LoVo (cell line): Measurements from ENCODE around the gene PTPRR.
A peak's percentile ranks its signal among the peaks of the same experiment; 100 is the strongest.
"Not testable (repeated sequence)": the region's sequence is repeated elsewhere in the genome, so short reads cannot be mapped to it uniquely, and the experiment has no call there.

Experiments used
- DNase-seq: peaks from one replicate; pipeline ENCODE4 v3.0.0-alpha.2; 2016; ENCODE audit warnings: low spot score

PTPRR gene

DNA sequence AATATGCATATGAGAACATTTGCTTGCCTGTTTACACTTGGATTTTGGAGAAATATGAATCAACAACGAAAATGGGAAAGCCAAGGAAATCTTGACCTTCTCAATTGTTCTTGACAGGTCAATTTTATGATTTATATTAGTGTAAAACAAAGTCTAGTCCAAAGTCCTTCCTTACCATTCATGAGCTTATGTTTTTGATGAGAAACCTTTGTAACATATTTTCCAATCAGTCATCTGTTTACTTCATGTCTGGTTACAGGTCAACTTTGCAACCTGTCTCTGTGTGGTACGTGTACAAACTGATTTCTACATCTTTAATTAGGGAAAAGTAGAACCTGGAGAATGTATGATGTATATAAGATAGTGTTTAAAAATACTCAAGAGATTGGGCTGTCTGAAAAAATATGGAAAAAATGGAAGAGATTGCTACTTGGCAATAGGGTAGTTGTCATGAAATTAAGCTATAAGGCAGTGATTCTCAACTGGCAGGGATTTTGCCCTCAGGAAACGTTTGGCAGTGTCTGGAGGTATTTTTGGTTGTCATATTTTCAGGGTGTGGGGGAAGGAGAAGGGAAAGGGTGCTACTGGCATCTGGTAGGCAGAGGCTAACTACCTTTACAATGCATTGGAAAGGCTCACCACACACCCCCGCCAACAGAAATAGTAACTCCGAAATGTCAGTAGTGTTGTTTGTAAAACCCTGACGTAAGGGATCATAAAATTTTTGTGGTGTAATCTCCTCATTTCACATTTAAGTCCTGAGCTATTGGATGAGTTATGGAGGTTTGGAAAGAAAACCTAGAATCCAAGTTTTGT is 172.9 kb downstream of the PTPRR start:
- DNase-seq = peak; percentile 38

- no peak for DNase-seq
Observed at GRCh38 chr12:70745048-70745447, 175.5 kb downstream of the PTPRR start.

- peak; percentile 62 for DNase-seq
Observed at GRCh38 chr12:70744178-70744577, 176.4 kb downstream of the PTPRR start.

- peak; percentile 78 for DNase-seq
Observed at GRCh38 chr12:70741256-70741655, 179.3 kb downstream of the PTPRR start.

- DNase-seq = no peak
Observed at GRCh38 chr12:70739756-70740155, 180.8 kb downstream of the PTPRR start.

DNA sequence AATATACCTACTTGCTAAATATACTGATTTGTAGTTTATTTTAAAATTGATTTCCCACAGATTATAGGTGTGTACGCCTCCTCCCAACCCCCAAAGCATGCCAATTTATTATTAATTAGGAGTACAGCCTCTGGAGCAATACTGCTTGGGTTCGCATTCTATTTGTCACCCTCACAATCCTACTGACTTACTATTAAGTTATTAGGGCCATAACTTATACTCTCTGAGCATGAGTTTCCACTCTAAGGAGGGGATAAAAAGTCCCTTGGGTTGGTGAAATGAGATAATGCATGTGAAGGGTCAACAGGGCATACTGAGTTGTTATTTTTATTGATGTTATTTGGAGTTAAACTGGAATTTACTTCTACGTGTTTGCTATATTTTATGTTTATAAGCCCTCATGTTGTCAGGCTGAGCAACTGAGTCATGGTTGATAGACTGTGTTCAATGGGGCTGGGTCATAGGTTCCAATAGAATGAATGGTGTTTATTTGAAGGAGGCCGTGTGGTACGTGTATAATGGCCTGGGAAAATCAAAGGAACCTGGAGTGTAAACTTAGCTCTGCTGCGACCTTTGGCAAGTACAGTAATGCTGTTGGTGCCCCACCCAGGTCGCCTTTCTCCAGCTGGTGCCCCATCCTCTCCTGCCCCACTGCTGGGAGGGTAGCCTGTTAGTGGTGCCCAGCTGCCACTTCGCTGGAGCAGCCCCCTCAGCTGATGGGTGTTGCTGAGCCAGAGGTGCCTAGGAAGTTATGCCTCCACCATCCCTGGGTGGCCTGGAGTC is 184.0 kb downstream of the PTPRR start:
- peak; percentile 50 for DNase-seq

- DNase-seq = not testable (repeated sequence)
Observed at GRCh38 chr12:70735197-70735596, 185.3 kb downstream of the PTPRR start.

DNA sequence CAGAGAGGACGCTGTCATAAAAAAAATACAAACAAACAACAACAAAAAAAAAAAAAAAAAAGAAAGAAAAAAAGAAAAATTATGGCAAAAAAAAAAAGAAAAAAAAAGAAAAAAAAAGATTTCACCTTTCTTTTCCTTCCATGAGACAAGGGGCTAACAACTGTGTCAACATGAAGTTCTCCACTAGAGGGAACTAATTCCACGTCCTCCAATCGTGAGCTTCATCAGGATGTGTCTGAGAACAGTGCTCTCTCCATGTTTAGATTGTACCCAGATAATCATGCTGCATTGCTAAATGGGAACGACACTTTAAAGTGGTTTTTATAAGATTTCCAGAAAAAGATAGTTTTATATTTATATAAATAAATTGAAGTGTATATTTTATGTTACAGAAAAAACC is 187.2 kb downstream of the PTPRR start:
- peak; percentile 84 for DNase-seq

- no peak for DNase-seq
Observed at GRCh38 chr12:70732287-70732686, 188.3 kb downstream of the PTPRR start.

- DNase-seq = no peak
Observed at GRCh38 chr12:70730675-70731180, 189.8 kb downstream of the PTPRR start.

DNA sequence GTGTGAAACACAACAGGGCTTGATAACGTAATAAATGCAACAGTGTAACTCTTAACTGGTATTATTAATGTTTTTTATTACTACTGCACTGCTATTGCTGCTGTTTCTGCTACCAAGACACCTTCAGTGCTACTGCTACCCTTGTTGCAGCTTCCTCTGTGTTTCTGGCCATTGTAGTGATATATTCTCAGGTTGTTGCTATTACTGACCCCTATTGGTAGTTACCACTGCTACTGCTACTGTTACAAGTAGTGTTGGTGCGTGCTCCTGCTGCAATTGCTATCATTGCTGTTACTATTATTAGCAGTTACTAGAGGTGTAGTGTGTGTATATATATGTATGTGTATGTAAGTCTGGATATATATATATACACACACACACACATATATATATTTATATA is 196.1 kb downstream of the PTPRR start:
- no peak for DNase-seq

GRCh38 chr12:70722584-70723343 is 197.8 kb downstream of the PTPRR start:
- DNase-seq = no peak

DNA sequence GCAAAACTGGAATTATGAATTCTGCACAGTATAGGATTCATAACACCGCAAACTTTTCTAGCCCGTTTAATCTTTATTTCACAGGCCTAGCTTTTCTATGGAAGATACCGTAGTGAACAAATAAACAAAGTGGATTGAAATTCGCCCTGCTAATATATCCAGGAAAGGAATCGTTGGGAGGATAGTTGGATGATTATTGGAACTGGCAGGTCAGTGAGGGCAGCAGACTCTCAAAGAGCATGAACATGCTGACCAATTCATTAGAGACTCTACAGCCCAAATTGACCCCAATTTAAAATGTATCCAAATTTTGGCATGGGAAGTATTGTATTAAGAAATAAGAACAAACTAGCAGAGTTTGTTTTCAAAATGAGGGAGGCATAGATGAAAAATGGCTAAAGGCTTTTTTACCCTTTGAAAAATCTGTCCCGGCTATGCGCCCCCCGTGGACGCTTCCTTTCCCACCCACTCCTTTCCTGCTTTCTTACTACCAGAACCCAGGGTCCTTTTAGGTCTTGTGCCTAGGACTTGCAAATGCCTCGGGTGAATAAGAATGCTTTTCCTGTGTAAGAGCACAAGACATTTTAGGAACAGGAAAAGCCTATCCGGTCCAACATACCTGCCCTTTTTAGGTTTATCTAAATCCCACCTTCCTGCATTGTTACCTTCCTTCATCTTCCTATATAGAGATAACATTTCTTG is 198.7 kb downstream of the PTPRR start:
- DNase-seq = no peak

DNA sequence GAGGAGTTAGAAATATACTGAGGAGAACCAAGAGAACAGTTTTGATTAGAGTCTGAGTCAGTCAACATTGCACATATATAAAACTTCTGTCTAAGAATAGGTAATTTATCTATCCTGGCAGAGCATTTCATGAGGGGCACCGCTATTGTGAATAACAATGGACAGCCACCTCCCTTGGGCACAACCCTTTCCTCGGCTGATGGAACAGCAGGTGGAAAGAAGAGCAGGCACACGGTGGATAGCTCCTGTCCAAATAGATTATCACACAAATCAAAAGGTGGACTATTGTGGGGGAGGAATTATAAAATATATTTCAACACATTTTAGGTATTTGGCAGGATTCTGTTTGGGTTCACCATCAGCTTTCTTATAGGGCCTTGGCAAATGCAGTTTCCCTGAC is 199.3 kb downstream of the PTPRR start:
- no peak for DNase-seq

- peak; percentile 32 for DNase-seq
Observed at GRCh38 chr12:70719672-70720420, 200.7 kb downstream of the PTPRR start.

- DNase-seq = no peak
Observed at GRCh38 chr12:70719071-70719470, 201.5 kb downstream of the PTPRR start.

DNA sequence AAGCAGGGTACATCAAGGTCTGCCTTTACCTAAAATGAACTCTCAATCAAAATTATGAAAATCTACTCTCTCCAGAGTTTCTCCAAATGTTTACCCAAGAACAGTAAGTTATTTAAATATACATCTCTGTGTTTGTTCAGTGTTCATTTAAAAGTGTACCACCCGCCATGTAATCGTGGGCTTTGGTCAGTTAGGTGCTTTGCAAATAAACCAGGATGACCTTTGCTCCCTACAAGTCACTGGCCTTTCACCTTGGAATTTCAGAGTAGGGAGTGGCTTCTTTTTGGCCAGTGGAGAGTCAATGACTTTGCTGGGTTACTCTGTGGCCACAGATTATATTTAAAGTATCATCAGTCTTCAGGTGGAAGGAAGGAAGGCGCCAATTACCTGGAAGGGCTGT is 208.7 kb downstream of the PTPRR start:
- DNase-seq = peak; percentile 47

- DNase-seq = no peak
Observed at GRCh38 chr12:70709022-70709421, 211.5 kb downstream of the PTPRR start.

DNA sequence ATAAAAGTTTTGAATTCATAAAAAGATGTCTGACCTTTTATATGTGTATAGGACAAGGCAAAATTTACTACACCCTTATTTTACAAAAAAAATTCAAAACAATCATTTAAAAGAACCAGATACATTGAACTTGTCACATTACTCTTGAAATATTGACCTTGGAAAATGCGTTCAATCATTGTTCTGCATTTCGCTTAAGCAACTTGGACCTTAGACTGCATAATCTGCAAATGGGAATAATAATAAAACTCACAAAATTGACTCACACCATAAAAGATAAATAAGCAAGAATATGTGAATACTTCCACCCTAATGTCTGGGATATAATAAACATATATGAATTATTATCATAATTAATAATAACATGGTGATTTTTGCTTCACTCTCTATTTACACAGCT is 213.9 kb downstream of the PTPRR start:
- DNase-seq = no peak

GRCh38 chr12:70698345-70698744 is 222.2 kb downstream of the PTPRR start:
- DNase-seq = no peak
